Osteoblast (primary cell): ENCODE results near the gene DBH. TPM values are rescaled to one million over a fixed set of nuclear protein-coding genes. Genes with fewer than 3 reads are reported as not detected.
A peak's percentile ranks its signal among the peaks of the same experiment; 100 is the strongest.

Experiments
- DNase-seq: peaks from one replicate; pipeline ENCODE4 v3.0.0; 2011; ENCODE audit warnings: low spot score, mixed read lengths; ENCODE audit not compliant: insufficient read length; ENCODE audit errors: missing footprints
- H2AFZ ChIP-seq: 2 replicates; pipeline ENCODE4 v1.6.0; 2011; ENCODE audit warnings: mild to moderate bottlenecking, low read length
- H3K27ac ChIP-seq: 2 replicates; pipeline ENCODE4 v1.5.1; 2011; ENCODE audit warnings: mild to moderate bottlenecking, low read depth, low read length, moderate library complexity
- H3K27me3 ChIP-seq: 2 replicates; pipeline ENCODE4 v1.6.0; 2012; ENCODE audit warnings: mild to moderate bottlenecking, control low read depth, inconsistent platforms, low read length, moderate library complexity; ENCODE audit not compliant: insufficient read depth
- H3K36me3 ChIP-seq: 2 replicates; pipeline ENCODE4 v1.5.1; 2011; ENCODE audit warnings: mild to moderate bottlenecking, low read length, control low read depth, moderate library complexity; ENCODE audit not compliant: insufficient read depth
- H3K4me1 ChIP-seq: 2 replicates; pipeline ENCODE4 v1.5.1; 2011; ENCODE audit warnings: mild to moderate bottlenecking, low read length, control low read depth, moderate library complexity; ENCODE audit not compliant: insufficient read depth
- H3K4me2 ChIP-seq: 2 replicates; pipeline ENCODE4 v1.6.0; 2011; ENCODE audit warnings: mild to moderate bottlenecking, low read length; ENCODE audit not compliant: insufficient read depth
- H3K4me3 ChIP-seq: fragments of 200-600 bp; sonication (generic); 3 replicates; pipeline ENCODE4 v1.5.1; 2012; ENCODE audit warnings: mild to moderate bottlenecking, low read length, inconsistent platforms; ENCODE audit not compliant: insufficient read depth
- H3K79me2 ChIP-seq: 2 replicates; pipeline ENCODE4 v1.6.0; 2012; ENCODE audit warnings: mild to moderate bottlenecking, low read length, control low read depth, inconsistent platforms; ENCODE audit not compliant: insufficient read depth
- H3K9me3 ChIP-seq: 2 replicates; pipeline ENCODE4 v1.5.1; 2011; ENCODE audit warnings: low read depth, low read length, control low read depth
- H4K20me1 ChIP-seq: 2 replicates; pipeline ENCODE4 v1.6.0; 2012; ENCODE audit warnings: mild to moderate bottlenecking, low read length, control low read depth; ENCODE audit not compliant: insufficient read depth
- CTCF ChIP-seq: IDR thresholded peaks from 2 replicates; pipeline ENCODE4 v1.5.1; 2011; ENCODE audit warnings: mild to moderate bottlenecking, low read depth, low read length, moderate library complexity; ENCODE audit errors: extremely low read depth
- total RNA-seq: library from RNA; depleted of rRNA; stranded (reverse); fragments of >200 nt; gene quantifications from 2 replicates; pipeline ENCODE4 v1.2.3, GENCODE V29; 2012

The DBH gene
- total RNA-seq, 1 donor = not detected

DNA sequence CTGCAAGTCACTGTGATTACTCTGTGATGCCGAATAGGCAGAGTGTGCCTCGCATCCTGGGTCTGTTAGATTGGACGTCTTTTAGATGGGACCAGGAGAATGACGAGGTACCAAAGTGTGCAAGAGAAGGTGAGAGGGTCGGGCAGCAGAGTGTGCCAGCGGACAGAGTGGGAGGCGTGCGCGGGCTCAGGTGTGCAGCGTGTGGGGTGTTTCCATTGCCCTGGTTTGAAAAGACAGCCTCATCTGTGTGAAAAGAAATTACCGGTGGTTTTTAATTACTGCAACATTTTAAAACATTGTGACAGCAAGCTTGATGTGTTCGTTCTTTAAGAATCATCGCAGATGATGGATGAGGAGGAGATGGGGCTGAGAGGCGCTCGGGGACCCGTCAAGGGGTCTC, 22.7 kb upstream of the DBH start:
- Histone ChIP-seq H3K4me2 (no peak overlapping the region), H4K20me1 (peaks cover under 1% of the 10 kb centered on the region), H3K36me3 (no peaks in the 10 kb centered on the region), H3K27me3 (peaks cover 42% of the 10 kb centered on the region), H3K79me2 (no peaks in the 10 kb centered on the region), H2AFZ (no peak overlapping the region), H3K27ac (no peak overlapping the region), H3K9me3 (no peaks in the 10 kb centered on the region), H3K4me1 (no peaks in the 10 kb centered on the region), H3K4me3 (no peak overlapping the region)
- peak; percentile 54 for DNase-seq
- no peak for TF ChIP-seq CTCF

DNA sequence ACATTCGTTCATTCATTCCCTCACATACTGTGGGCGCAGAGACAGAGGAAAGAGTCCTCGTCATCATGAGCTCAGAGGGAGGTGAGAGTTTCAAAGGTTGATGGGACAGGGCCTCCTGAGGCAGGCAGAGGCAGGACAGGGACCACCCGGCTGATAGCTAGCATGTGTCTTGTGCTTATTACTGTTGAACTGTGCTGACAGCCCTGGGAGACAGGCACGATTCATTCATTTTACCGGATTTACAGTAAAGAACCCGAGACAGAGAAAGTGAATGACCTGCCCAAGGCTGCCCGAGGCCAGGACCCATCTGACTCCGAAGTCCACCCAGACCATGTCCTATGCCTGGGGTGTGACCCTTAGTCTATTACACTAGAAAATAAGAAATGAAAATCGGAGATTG, 22.1 kb upstream of the DBH start:
- no peaks in the 10 kb centered on the region for H3K79me2 ChIP-seq
- peak; percentile 27 for DNase-seq
- no peak overlapping the region for H2AFZ ChIP-seq
- TF ChIP-seq CTCF = no peak
- H3K4me1 ChIP-seq = no peaks in the 10 kb centered on the region
- no peaks in the 10 kb centered on the region for H4K20me1 ChIP-seq
- H3K4me2 ChIP-seq = no peak overlapping the region
- H3K36me3 ChIP-seq = no peaks in the 10 kb centered on the region
- H3K4me3 ChIP-seq = no peak overlapping the region
- no peak overlapping the region for H3K27ac ChIP-seq
- H3K27me3 ChIP-seq = peaks cover 41% of the 10 kb centered on the region
- H3K9me3 ChIP-seq = no peaks in the 10 kb centered on the region

DNA sequence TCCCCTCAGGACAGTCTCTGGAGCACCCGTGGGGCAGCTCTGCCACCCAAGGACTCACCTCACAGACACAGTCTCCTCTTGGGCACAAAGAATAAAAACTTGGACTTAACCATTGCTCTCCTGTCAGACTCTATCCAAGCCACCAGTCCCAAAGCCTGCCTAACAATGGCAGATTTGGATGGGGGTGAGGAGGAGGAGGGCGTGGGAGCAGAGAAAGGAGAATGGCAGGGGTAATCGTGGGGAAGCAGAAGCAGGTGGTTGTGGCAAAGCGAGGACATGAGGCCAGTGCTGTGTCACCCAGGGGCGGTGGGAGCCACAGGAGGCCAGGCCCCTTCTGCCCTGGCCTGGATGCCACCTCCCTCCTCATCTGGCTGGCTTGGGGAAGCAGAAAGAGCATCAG, 21.5 kb upstream of the DBH start:
- no peaks in the 10 kb centered on the region for H4K20me1 ChIP-seq
- H3K4me1 ChIP-seq = no peaks in the 10 kb centered on the region
- H2AFZ ChIP-seq = no peak overlapping the region
- no peaks in the 10 kb centered on the region for H3K79me2 ChIP-seq
- no peak overlapping the region for H3K27ac ChIP-seq
- H3K4me2 ChIP-seq = no peak overlapping the region
- no peak for TF ChIP-seq CTCF
- H3K9me3 ChIP-seq = no peaks in the 10 kb centered on the region
- peaks cover 42% of the 10 kb centered on the region for H3K27me3 ChIP-seq
- H3K36me3 ChIP-seq = no peaks in the 10 kb centered on the region
- H3K4me3 ChIP-seq = no peak overlapping the region
- DNase-seq = peak; percentile 52

GRCh38 chr9:133615186-133615585, 21.0 kb upstream of the DBH start:
- no peak overlapping the region for H3K27ac ChIP-seq
- peak; percentile 62 for DNase-seq
- H3K79me2 ChIP-seq = no peaks in the 10 kb centered on the region
- peaks cover 44% of the 10 kb centered on the region for H3K27me3 ChIP-seq
- no peak for TF ChIP-seq CTCF
- no peak overlapping the region for H3K4me3 ChIP-seq
- H3K4me2 ChIP-seq = no peak overlapping the region
- H3K36me3 ChIP-seq = no peaks in the 10 kb centered on the region
- no peaks in the 10 kb centered on the region for H3K9me3 ChIP-seq
- no peaks in the 10 kb centered on the region for H3K4me1 ChIP-seq
- no peak overlapping the region for H2AFZ ChIP-seq
- H4K20me1 ChIP-seq = no peaks in the 10 kb centered on the region
